HepG2 (cell line): ENCODE measurements around the gene GDF15. TPM values are rescaled to one million over a fixed set of nuclear protein-coding genes. Genes with fewer than 3 reads are reported as not detected.

ENCODE experiments used
- ARID2 ChIP-seq: sonication (generic); formaldehyde crosslinking; IDR thresholded peaks from 2 replicates; pipeline ENCODE4 v1.8.1; 2022; ENCODE audit warnings: mild to moderate bottlenecking, missing genetic modification reagents, borderline replicate concordance
- ATM ChIP-seq: fragments of 450-650 bp; IDR thresholded peaks from 2 replicates; pipeline ENCODE4 v1.7.1; 2017; ENCODE audit warnings: mild to moderate bottlenecking, borderline replicate concordance
- CREM ChIP-seq, 2 experiments: sonication (generic) in 1 of 2; formaldehyde crosslinking in 1 of 2; IDR thresholded peaks; 2 replicates each; pipeline versions ENCODE4 v1.4.0 to v1.6.1; 2016 to 2020; ENCODE audit warnings: antibody characterized with exemption in 1 of 2, mild to moderate bottlenecking in 1 of 2, missing genetic modification reagents in 1 of 2
- DPF2 ChIP-seq: sonication (generic); formaldehyde crosslinking; IDR thresholded peaks from 2 replicates; pipeline ENCODE4 v1.4.0; 2020; ENCODE audit warnings: mild to moderate bottlenecking, low read depth, missing genetic modification reagents, borderline replicate concordance
- FOSL2 ChIP-seq: sonication (generic); formaldehyde crosslinking; IDR thresholded peaks from 2 replicates; pipeline ENCODE4 v1.4.0; 2020; ENCODE audit warnings: missing genetic modification reagents
- GPN1 ChIP-seq: sonication (generic); formaldehyde crosslinking; IDR thresholded peaks from 2 replicates; pipeline ENCODE4 v1.5.1; 2020; ENCODE audit warnings: missing genetic modification reagents, borderline replicate concordance
- GTF2F1 ChIP-seq: fragments of 150-350 bp; IDR thresholded peaks from 2 replicates; pipeline ENCODE4 v1.6.1; 2014; ENCODE audit warnings: low read length
- HNF4G ChIP-seq, 2 experiments: sonication (generic) in 1 of 2; formaldehyde crosslinking in 1 of 2; IDR thresholded peaks; 2 replicates each; pipeline versions ENCODE4 v1.4.0 to v1.6.1; 2011 to 2020; ENCODE audit warnings: borderline replicate concordance in 2 of 2, low read depth in 2 of 2, mild to moderate bottlenecking in 2 of 2, low read length in 1 of 2, missing genetic modification reagents in 1 of 2, moderate library complexity in 1 of 2
- IKZF4 ChIP-seq: sonication (generic); formaldehyde crosslinking; IDR thresholded peaks from 2 replicates; pipeline ENCODE4 v1.5.1; 2020; ENCODE audit warnings: borderline replicate concordance, mild to moderate bottlenecking, low read depth, missing genetic modification reagents; ENCODE audit errors: not compliant biosample characterization
- MXD4 ChIP-seq: IDR thresholded peaks from 2 replicates; pipeline ENCODE4 v1.6.1; 2016; ENCODE audit warnings: mild to moderate bottlenecking, missing biosample characterization, missing genetic modification reagents
- NFE2L1 ChIP-seq: sonication (generic); formaldehyde crosslinking; IDR thresholded peaks from 2 replicates; pipeline ENCODE4 v1.4.0; 2020; ENCODE audit warnings: missing genetic modification reagents, mild to moderate bottlenecking, borderline replicate concordance
- NR3C1 ChIP-seq: sonication (generic); formaldehyde crosslinking; IDR thresholded peaks from 2 replicates; pipeline ENCODE4 v1.4.0; 2020; ENCODE audit warnings: missing genetic modification reagents
- RELA ChIP-seq: sonication (generic); formaldehyde crosslinking; IDR thresholded peaks from 2 replicates; pipeline ENCODE4 v1.4.0; 2020; ENCODE audit warnings: missing genetic modification reagents
- SMAD1 ChIP-seq: sonication (generic); formaldehyde crosslinking; IDR thresholded peaks from 2 replicates; pipeline ENCODE4 v1.4.0; 2020; ENCODE audit warnings: missing genetic modification reagents, low read depth, mild to moderate bottlenecking, borderline replicate concordance
- SMYD3 ChIP-seq: sonication (generic); formaldehyde crosslinking; IDR thresholded peaks from 2 replicates; pipeline ENCODE4 v1.8.1; 2023; ENCODE audit warnings: mild to moderate bottlenecking, missing genetic modification reagents
- ZFP62 ChIP-seq: sonication (generic); formaldehyde crosslinking; IDR thresholded peaks from 2 replicates; pipeline ENCODE4 v1.4.0; 2020; ENCODE audit warnings: missing genetic modification reagents
- ZFP82 ChIP-seq: sonication (generic); formaldehyde crosslinking; IDR thresholded peaks from 2 replicates; pipeline ENCODE4 v1.5.1; 2020; ENCODE audit warnings: mild to moderate bottlenecking, missing genetic modification reagents, borderline replicate concordance
- ZKSCAN8 ChIP-seq: IDR thresholded peaks from 2 replicates; pipeline ENCODE4 v1.6.1; 2016; ENCODE audit warnings: borderline replicate concordance, missing genetic modification reagents, missing compliant biosample characterization
- ZNF143 ChIP-seq: sonication (generic); formaldehyde crosslinking; IDR thresholded peaks from 2 replicates; pipeline ENCODE4 v1.4.0; 2020; ENCODE audit warnings: missing genetic modification reagents
- ZNF205 ChIP-seq: IDR thresholded peaks from 2 replicates; pipeline ENCODE4 v1.6.1; 2018; ENCODE audit warnings: missing biosample characterization, missing genetic modification reagents
- ZNF414 ChIP-seq: sonication (generic); formaldehyde crosslinking; IDR thresholded peaks from 2 replicates; pipeline ENCODE4 v1.5.0; 2020; ENCODE audit warnings: missing genetic modification reagents
- ZNF549 ChIP-seq: sonication (generic); formaldehyde crosslinking; IDR thresholded peaks from 2 replicates; pipeline ENCODE4 v1.5.0; 2020; ENCODE audit warnings: missing genetic modification reagents
- ZNF567 ChIP-seq: sonication (generic); formaldehyde crosslinking; IDR thresholded peaks from 2 replicates; pipeline ENCODE4 v1.8.1; 2023; ENCODE audit warnings: mild to moderate bottlenecking, missing genetic modification reagents, borderline replicate concordance
- ZNF629 ChIP-seq: sonication (generic); formaldehyde crosslinking; conservative IDR thresholded peaks from 2 replicates; pipeline ENCODE4 v1.5.0; 2020; ENCODE audit warnings: missing genetic modification reagents
- ZNF652 ChIP-seq: IDR thresholded peaks from 2 replicates; pipeline ENCODE4 v1.6.1; 2016; ENCODE audit warnings: low read depth, borderline replicate concordance
- ZNF740 ChIP-seq: sonication (generic); formaldehyde crosslinking; IDR thresholded peaks from 2 replicates; pipeline ENCODE4 v1.4.0; 2020; ENCODE audit warnings: missing genetic modification reagents
- ZNF790 ChIP-seq: sonication (generic); formaldehyde crosslinking; IDR thresholded peaks from 2 replicates; pipeline ENCODE4 v1.8.0; 2022; ENCODE audit warnings: missing genetic modification reagents, mild to moderate bottlenecking, borderline replicate concordance
- polyA plus RNA-seq, 8 experiments: library from polyadenylated mRNA; depleted of rRNA in 3 of 8; stranded (reverse) in 7 of 8; unstranded in 1 of 8; fragments of >200 nt; fragmentation: Illumina TruSeq in 4 of 8; extraction: Trizol in 4 of 8; gene quantifications; 2 replicates each; pipeline versions ENCODE4 v1.2.1 to v1.2.3, GENCODE V29; 2011 to 2016; ENCODE audit warnings: low read depth in 4 of 8, missing spikeins in 1 of 8, mixed read lengths in 1 of 8; ENCODE audit not compliant: insufficient read depth in 1 of 8
- total RNA-seq, 5 experiments: library from RNA; depleted of rRNA; stranded (reverse); fragments of >200 nt; fragmentation: Illumina TruSeq; extraction: Trizol; gene quantifications; 2 replicates each; pipeline ENCODE4 v1.2.3, GENCODE V29; 2016; ENCODE audit warnings: low read depth in 1 of 5
- TF ChIP-seq, protein P1 (sequence below): sonication (generic); formaldehyde crosslinking; IDR thresholded peaks from 2 replicates; pipeline ENCODE4 v1.4.0; 2020; ENCODE audit warnings: mild to moderate bottlenecking, missing genetic modification reagents

Gene GDF15
- total and polyA plus RNA-seq, 2 of the 13 experiments (the other 11 are each of a cell fraction or from before 2014, with no cell fraction given), result 146 to 422 TPM

DNA sequence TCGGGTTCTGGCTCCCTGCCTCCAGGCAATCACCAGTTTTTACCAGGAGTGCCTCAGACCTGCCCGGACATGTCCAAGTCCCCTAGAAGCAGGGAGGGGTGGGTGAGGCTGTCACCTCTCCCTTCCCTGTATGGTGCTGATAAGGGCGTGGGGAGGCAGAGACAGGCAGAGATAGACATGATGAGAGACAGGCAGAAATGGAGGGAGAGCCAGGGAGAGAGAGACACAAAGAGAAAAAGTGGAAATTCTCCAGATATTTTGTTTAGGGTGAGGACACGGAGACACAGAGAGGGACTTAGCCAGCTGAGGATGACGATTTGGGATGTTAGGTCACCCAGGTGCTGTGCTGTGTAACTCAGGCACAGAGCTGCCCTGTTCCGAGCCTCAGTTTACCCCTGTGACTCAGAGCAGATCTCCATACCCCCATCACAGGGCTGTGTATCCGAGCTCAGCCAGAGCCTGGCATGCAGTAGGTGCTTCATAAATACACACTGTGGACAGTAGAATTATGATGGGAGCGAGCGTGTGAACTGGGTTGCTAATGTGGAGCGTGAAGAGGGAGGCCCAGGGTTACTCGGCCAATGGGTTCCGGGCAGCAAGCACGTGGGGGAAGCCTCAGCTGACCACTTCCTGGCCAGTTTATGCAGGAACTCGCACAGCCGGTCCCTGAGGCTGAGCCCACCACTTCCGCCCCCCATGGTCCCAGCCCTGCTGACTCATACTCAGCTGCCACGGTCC, 11.9 kb upstream of the GDF15 start (continued):
- no peak for TF ChIP-seq ZNF652 (CRISPR knock-in tag)
- peak; percentile 70; the same call in 1 of the 2 replicates for TF ChIP-seq MXD4
- TF ChIP-seq ATM, result no peak
- TF ChIP-seq GTF2F1, result no peak
- TF ChIP-seq ZNF414 (CRISPR knock-in tag), result no peak
- peak; percentile 96 for TF ChIP-seq FOSL2 (CRISPR knock-in tag)
- peak; percentile 61; the same call in 1 of the 2 replicates for TF ChIP-seq SMAD1 (CRISPR knock-in tag)
- no peak for TF ChIP-seq NR3C1 (CRISPR knock-in tag)
- no peak; the same call in 1 of the 2 replicates for TF ChIP-seq ZNF629 (CRISPR knock-in tag)
- 0 out of 2 replicates have a peak, but pooled peaks have one; percentile 40 for TF ChIP-seq DPF2 (CRISPR knock-in tag)
- TF ChIP-seq IKZF4, result no peak
- TF ChIP-seq HNF4G (IDR thresholded peaks at IDR 0.05; ENCODE audit: borderline replicate concordance, low read depth, low read length), result no peak
- TF ChIP-seq HNF4G (CRISPR knock-in tag; IDR thresholded peaks at IDR 0.05; ENCODE audit: borderline replicate concordance, low read depth), result no peak; the same call in 1 of the 2 replicates
- TF ChIP-seq SMYD3 (CRISPR knock-in tag), result no peak
- TF ChIP-seq ZNF549, result no peak
- no peak for TF ChIP-seq ZNF567 (CRISPR knock-in tag)
- TF ChIP-seq ZFP62, result no peak
- no peak for TF ChIP-seq ZNF740 (CRISPR knock-in tag)
- TF ChIP-seq, protein P1, sequence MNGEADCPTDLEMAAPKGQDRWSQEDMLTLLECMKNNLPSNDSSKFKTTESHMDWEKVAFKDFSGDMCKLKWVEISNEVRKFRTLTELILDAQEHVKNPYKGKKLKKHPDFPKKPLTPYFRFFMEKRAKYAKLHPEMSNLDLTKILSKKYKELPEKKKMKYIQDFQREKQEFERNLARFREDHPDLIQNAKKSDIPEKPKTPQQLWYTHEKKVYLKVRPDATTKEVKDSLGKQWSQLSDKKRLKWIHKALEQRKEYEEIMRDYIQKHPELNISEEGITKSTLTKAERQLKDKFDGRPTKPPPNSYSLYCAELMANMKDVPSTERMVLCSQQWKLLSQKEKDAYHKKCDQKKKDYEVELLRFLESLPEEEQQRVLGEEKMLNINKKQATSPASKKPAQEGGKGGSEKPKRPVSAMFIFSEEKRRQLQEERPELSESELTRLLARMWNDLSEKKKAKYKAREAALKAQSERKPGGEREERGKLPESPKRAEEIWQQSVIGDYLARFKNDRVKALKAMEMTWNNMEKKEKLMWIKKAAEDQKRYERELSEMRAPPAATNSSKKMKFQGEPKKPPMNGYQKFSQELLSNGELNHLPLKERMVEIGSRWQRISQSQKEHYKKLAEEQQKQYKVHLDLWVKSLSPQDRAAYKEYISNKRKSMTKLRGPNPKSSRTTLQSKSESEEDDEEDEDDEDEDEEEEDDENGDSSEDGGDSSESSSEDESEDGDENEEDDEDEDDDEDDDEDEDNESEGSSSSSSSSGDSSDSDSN (CRISPR knock-in tag), result peak; percentile 26; the same call in 1 of the 2 replicates
- TF ChIP-seq CREM (IDR thresholded peaks at IDR 0.05), result peak; percentile 74
- TF ChIP-seq CREM (CRISPR knock-in tag; IDR thresholded peaks at IDR 0.05), result no peak
- TF ChIP-seq ZNF790 (CRISPR knock-in tag), result peak; percentile 24; the same call in 1 of the 2 replicates
- TF ChIP-seq NFE2L1 (CRISPR knock-in tag), result peak; percentile 93
- no peak for TF ChIP-seq ARID2
- TF ChIP-seq ZNF205 (CRISPR knock-in tag), result no peak
- peak; percentile 99 for TF ChIP-seq ZKSCAN8 (CRISPR knock-in tag)
- TF ChIP-seq ZNF143 (CRISPR knock-in tag), result peak; percentile 19; the same call in 1 of the 2 replicates
- no peak for TF ChIP-seq GPN1 (CRISPR knock-in tag)
- no peak for TF ChIP-seq RELA (CRISPR knock-in tag)
- TF ChIP-seq ZFP82 (CRISPR knock-in tag), result peak; percentile 86; the same call in 1 of the 2 replicates
